ENCODE results near the gene MYO7B.

The MYO7B gene

GRCh38 chr2:127635380-127636237 lies 100.1 kb downstream of the MYO7B start:
- no peak for DNase-seq (ENCODE audit: low read depth in 2 of 2, low spot score in 1 of 2)

- DNase-seq (ENCODE audit: low read depth in 2 of 2, low spot score in 1 of 2): no peak
Measured at GRCh38 chr2:127636248-127637235, 101.1 kb downstream of the MYO7B start.

- DNase-seq (ENCODE audit: low read depth in 2 of 2, low spot score in 1 of 2): no peak
Measured at GRCh38 chr2:127637236-127637630, 101.8 kb downstream of the MYO7B start.

GRCh38 chr2:127637725-127638252 lies 102.3 kb downstream of the MYO7B start:
- DNase-seq (ENCODE audit: low read depth in 2 of 2, low spot score in 1 of 2): no peak

- DNase-seq (ENCODE audit: low read depth in 2 of 2, low spot score in 1 of 2): no peak
Measured at GRCh38 chr2:127638361-127639110, 103.1 kb downstream of the MYO7B start.

- DNase-seq (ENCODE audit: low read depth in 2 of 2, low spot score in 1 of 2): no peak
Measured at GRCh38 chr2:127639111-127639474, 103.6 kb downstream of the MYO7B start.

- DNase-seq (ENCODE audit: low read depth in 2 of 2, low spot score in 1 of 2): no peak
Measured at GRCh38 chr2:127640082-127641072, 104.9 kb downstream of the MYO7B start.

GRCh38 chr2:127641133-127641532 lies 105.7 kb downstream of the MYO7B start:
- no peak for DNase-seq (ENCODE audit: low read depth in 2 of 2, low spot score in 1 of 2)

- no peak for DNase-seq (ENCODE audit: low read depth in 2 of 2, low spot score in 1 of 2)
Measured at GRCh38 chr2:127641846-127642507, 106.5 kb downstream of the MYO7B start.

GRCh38 chr2:127642706-127643438 lies 107.4 kb downstream of the MYO7B start:
- no peak for DNase-seq (ENCODE audit: low read depth in 2 of 2, low spot score in 1 of 2)

GRCh38 chr2:127643439-127644065 lies 108.1 kb downstream of the MYO7B start:
- DNase-seq (ENCODE audit: low read depth in 2 of 2, low spot score in 1 of 2): no peak

- no peak for DNase-seq (ENCODE audit: low read depth in 2 of 2, low spot score in 1 of 2)
Measured at GRCh38 chr2:127644066-127645025, 108.9 kb downstream of the MYO7B start.

GRCh38 chr2:127645026-127645394 lies 109.5 kb downstream of the MYO7B start:
- no peak for DNase-seq (ENCODE audit: low read depth in 2 of 2, low spot score in 1 of 2)

- DNase-seq (ENCODE audit: low read depth in 2 of 2, low spot score in 1 of 2): no peak
Measured at GRCh38 chr2:127645395-127646291, 110.2 kb downstream of the MYO7B start, which contains the start of gene GPR17. Gene GPR17 (plus strand): TSS chr2:127646153. CDS start chr2:127650736, 4,583 bp downstream.

- no peak for DNase-seq (ENCODE audit: low read depth in 2 of 2, low spot score in 1 of 2)
Measured at GRCh38 chr2:127646487-127647241, 111.2 kb downstream of the MYO7B start.

Measured in stimulated activated CD8-positive, alpha-beta memory T cell treated with anti-CD3 and anti-CD28 coated beads, Interleukin-4, amount 100 ng/mL, for 4 hours (primary cell).